LoVo (cell line): ENCODE data around the gene LRRC15.

ENCODE experiments used
- DNase-seq: peaks from one replicate; pipeline ENCODE4 v3.0.0-alpha.2; 2016; ENCODE audit warnings: low spot score

Gene LRRC15

DNA sequence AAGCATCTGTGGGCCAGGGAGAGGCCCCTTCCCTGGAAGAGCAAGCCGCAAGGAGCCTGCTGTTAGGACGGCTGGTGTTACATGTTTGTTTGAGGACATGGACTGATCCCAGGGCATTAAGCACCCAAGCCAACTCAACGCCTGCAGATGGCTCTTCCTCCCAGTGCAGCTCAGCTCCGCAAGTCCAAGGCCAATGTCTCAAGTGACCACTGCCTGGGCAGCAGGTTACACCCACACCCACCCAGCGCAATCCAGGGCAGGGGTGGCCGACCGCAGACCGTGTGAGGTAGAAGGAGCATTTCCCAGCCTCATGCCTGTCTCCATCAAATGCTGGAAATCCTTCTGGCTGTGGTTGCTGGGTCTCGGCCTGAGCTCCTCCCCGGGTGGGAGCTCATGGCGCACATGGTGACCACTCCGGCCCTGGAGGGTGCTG, 15.0 kb upstream of the LRRC15 start:
- DNase-seq, result no peak

DNA sequence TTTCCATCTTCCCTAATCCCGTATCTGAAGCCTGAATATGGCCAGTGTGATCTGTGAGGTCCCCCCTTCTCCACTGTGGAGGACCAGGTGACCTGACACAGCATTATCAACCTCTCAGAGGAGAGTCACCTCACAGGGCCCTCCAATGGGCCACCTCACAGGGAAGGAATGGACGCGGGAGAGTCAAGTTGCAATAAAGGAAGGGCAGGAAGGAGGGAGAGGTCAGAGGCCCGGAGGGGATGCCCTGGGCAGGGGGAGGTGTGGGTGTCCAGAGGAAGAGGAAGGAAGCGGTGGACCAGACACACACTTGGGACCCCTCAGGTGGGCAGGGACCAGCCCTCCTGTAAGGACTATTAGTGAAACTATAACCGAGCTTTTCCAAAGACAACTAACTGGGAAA, 14.6 kb upstream of the LRRC15 start:
- DNase-seq, result no peak

DNA sequence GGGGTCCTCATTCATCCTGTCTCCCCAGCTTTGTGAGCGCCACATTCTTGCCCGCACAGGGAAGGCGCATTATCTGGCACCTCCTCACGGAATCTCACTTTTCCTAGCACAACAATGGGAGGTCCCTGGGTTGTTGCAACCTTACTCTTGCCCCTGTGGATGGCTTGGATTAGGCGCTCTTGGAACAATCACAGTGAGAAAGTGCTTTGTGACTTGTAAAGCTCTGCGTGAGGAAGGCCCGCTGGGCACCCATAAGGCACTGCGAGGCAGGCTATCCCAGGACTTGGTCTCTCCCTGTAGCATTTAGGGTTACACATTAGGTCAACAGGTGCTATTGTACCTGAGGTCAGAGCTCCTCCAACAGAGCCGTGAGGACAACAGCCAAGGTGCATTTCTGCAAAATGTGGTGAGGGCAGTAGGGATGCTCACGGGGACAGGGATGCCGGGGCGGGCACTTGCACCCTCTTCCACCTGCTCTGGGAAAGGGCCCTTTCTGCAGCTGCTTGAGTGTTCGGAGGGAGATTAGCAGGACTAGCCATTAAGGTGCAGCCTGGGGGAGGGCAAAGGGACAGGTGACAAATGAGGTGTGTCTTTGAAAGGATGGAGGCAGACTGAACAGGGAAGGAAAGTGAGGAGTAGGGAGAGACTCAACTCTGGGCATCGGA, 13.9 kb upstream of the LRRC15 start:
- DNase-seq, result no peak

DNA sequence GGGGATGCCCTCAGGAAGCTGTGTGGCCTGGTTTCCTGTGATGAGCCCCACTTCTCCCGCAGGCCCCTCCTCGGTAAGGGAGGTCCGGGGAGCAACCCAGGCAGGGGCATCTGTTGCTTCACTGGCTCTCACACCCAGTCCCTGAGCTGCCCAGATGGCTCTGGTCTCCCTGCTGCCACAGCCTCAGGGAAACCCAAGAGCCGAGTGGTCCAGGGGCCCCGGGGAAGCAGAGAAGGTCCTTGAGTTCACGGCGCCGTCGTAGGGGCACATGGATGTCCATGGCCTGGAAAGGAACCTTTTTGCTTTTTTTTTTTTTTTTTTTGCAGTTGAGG, 13.3 kb upstream of the LRRC15 start:
- no peak for DNase-seq

DNA sequence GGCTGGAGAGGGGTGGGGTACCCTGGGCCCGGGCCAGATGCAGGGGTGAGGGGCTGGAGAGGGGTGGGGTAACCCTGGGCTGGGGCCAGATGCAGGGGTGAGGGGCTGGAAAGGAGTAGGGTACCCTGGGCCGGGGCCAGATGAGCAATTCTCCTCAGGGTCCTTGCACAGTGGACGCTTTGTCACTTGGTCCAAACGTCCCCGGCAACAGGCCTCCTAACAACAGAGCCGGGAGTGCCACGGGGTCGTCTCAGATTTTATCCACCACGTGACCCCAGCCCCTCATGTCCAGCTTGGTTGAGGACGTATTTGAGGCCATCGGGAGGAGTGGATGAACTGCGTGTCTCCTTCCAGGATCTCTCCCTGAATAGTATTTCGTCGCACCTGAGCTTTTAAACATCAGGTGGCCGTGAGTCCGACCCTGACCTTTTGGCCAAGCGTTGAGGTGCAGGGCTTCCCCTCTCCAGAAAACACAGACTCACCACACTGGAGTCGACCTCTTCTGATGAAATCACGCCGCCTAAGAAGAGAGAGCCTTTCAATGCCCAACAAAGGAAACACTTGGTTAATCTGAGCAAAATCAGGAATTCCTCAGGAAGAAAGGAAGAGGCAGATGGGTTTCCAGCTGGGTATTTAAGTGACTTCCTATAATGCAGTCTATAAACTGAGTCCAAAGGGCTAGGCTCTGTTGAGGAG, 12.8 kb upstream of the LRRC15 start:
- no peak for DNase-seq

DNA sequence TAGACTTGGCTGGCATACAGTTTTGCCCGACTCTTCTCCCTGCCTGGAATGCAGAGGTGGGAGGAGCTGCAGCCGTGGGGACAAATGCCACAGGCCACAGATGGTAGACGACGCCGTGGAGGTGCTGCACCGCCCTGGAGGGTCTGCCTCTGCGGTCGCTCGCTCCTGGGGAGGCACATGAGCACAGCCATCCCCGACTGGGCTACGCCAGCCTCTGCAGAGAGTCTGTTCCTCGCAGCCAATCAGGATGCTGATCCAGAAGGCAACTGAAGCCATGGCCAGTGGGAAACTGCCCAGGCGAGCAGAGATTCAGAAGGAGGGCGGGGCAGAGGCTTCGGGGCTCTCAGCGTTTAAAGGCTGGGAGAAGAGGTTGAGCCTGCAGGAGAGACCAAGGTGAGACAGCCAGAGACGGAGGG, 11.9 kb upstream of the LRRC15 start:
- DNase-seq, result no peak

DNA sequence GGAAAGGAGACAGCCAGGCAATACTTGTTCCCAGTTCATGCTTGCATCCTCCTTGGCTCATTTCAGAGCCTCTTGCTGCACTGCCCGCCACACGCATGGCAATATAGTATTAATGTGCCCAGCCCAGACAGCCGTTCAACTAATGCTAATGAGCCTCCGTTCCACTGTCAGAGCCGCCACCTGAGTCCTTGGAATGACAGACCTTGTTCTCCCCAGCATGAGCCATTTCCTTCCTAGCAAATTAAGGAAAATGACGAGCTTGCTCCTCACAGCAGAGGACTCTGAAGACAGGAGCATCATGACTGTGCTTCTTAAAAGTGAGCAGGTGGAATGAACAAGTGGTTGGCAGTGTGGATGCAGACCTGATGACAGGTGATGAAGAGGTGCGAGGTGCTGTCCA, 10.8 kb upstream of the LRRC15 start:
- no peak for DNase-seq

DNA sequence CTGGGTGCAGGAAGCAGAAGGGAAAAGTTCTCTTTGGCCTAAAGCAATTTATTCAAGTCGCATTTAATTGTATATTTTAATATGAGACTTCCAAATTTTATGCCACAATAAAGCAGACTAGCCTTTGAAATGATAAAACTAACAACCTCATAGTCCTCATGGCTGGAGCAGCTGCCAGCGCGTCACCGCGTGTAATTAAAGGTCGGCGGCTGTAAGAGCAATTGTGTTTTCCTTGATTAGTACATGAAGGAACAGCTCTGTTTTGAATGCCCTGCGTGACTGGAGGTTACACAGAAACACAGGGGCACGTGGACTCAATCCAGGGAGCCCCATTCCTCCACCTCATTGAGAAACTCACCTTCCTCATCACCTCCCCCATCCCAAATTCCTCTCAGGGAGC, 10.1 kb upstream of the LRRC15 start:
- DNase-seq, result no peak

DNA sequence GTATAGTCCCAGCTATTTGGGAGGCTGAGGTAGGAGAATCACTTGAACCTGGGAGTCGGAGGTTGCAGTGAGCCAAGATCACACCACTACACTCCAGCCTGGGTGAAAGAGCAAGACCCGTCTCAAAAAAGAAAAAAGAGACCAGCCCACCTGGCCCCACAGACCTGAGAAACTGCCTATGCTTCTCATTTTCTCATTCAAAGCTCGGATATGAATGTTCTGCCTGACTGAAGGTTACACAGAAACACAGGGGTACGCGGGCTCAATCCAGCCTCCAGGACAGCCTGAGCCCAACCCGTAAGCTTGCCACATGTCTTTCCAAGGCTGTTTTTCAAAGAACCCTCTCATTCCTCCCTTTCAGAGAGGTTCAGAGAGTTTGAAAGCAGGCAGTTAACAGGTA, 9.7 kb upstream of the LRRC15 start:
- DNase-seq, result no peak

DNA sequence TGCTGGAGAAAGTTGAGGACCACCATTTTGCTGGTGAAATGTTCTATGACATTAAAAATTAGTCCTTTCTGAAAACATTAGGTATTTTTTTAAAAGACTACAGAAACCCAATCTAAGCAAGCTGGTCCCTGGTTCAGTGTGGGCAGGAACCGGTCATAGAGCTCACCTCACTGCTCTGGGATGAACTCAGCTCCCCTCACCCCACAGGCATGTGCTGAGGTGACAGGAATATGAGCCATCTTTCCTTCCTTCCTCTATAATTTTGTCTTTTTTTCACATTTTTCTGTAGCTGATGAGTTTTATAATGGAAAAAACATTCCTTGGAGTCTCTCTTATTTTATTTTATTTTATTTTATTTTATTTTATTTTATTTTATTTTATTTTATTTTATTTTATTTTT, 8.2 kb upstream of the LRRC15 start:
- no peak for DNase-seq

DNA sequence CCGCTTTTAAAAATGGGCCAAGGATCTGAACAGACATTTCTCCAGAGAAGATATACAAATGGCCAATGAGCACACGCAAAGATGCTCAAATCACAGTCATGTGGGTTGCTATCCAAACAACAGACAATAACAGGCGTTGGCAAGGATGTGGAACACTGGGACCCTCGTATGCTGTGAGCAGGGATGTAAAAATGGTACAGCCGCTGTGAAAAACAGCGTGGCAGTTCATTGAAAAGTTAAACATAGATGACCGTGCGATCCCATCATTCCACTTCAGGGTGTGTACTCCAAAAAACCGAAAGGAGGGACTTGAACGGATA, 6.7 kb upstream of the LRRC15 start:
- DNase-seq, result no peak

DNA sequence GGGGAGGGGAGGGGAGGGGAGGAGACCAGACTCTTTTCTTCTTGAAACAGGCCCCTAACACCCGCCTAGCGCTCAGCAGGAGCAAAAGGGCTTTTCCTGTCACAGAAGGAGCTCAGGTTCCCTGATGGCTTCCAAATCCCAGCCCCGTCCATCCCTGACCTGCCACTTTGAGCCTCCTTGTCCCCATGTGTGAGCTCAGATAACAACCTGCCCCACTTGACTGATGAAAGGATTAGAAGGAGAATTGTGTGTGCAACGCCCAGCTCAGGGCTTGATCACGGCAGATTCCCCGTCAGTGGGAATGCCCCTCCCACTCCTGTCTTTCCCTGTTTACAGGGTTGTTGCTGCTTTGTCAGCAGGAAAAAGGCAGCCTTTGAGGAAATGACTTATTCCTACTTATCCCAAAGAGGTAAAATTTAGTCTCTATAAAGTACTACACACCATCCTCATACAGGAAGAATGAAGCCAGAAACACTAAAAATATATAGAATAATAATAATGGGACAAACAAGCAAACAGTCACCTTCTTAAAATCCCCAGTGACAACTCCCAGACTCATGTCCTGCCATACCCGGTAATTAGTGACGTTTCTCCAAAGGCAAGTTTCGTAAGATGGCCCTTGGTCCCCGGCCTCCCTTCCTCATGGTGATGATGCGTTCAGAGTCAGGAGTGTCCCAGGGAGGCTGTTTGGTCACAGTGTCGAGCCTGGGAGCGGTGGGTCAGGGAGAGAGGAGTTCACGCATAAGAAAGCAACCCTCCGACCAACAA, 6.1 kb upstream of the LRRC15 start:
- DNase-seq, result no peak

DNA sequence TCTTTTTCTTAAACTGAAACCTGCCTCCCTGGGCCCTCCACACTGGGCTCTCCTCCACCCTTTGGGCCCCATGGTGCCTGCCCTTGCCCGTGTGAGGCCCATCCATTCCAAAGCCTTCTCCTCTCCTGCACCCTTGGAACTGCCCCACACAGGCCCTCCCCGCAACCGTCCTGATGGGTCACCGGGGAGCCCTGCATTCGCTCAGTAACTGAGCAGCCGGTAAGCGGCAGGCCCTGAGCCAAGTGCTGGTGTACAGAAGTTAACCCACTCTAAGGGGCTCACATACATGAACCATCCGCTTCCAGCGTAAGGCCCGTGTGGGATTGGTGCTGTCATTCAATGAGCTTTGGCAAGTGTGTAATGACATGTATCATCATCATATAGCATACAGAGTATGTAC, 5.4 kb upstream of the LRRC15 start:
- no peak for DNase-seq

DNA sequence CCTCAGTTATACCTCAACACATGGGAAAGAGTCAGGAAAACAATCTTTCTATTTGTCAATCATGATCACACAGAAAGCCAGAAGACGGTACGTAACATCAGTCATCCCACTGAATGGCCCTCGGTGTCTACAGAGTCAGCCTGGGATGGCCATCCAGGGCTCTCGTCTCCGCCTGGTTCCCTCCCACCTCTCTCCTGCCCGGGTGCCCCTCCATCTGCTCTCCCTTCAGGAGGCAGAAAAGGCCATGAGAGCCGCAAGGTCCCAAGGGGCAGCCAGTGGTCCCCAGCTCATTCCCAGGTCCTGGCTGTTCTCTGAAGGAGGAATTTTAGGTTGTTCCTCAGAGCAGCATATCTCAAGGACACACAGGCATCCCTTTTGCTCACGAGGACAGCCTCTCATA, 4.4 kb upstream of the LRRC15 start:
- DNase-seq, result no peak

DNA sequence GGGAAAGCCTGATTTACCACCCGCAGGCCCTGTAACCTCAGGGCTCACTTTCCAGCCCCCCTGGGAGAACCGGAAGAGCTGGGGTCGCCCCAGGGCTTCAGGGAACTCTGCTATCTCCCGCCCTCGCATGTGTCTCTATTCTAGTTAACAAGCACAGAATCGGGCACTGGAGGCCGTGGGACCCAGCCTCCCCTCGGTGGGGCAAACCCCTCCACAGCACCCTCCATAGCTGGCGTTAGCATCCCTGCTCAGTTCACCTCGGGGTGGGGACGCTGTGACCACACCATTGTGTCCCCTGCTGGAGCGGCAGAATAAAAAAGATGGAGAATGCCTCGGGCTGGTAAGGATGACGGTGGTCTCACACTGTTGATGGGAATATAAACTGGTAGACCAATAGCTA, 3.5 kb upstream of the LRRC15 start:
- DNase-seq, result no peak

DNA sequence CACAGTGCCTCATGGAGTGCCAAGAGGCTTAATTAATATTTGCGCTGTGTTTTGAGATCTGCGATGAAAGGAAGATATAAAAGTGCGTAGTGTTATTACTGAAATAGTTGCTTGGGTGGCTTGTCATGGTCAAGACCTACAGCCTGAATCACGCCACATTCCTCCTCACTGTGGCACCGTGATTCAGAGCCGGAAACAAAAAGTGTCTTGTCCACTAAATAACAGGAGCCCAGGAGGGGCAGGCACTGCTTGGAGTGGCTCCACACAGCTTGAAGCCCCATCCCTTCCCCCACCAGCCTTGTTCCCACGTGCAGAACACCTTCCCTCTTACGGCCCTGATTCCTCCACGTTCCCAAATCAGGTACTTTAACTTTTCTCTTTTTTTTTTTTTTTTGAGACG, 1.2 kb upstream of the LRRC15 start:
- no peak for DNase-seq

DNA sequence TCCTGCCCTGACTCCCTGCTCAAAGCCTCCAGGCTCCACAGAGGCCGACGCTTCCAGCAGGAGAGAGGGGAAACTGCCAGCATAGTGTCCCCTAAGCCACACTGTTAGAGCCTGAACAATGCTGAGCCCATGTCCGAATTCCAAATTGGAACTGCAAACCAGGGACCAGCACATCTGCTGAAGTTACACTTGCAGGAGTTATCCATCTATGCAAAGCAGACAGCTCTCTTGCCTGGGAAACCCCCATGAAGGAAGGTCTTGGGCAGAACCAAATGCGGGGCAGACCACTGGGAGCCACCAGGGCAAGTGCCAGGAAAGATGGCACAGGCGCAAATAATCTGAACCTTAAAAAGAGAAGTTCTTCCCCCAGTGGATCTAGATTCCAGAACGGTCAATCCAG, 625 bp downstream of the LRRC15 start:
- no peak for DNase-seq

DNA sequence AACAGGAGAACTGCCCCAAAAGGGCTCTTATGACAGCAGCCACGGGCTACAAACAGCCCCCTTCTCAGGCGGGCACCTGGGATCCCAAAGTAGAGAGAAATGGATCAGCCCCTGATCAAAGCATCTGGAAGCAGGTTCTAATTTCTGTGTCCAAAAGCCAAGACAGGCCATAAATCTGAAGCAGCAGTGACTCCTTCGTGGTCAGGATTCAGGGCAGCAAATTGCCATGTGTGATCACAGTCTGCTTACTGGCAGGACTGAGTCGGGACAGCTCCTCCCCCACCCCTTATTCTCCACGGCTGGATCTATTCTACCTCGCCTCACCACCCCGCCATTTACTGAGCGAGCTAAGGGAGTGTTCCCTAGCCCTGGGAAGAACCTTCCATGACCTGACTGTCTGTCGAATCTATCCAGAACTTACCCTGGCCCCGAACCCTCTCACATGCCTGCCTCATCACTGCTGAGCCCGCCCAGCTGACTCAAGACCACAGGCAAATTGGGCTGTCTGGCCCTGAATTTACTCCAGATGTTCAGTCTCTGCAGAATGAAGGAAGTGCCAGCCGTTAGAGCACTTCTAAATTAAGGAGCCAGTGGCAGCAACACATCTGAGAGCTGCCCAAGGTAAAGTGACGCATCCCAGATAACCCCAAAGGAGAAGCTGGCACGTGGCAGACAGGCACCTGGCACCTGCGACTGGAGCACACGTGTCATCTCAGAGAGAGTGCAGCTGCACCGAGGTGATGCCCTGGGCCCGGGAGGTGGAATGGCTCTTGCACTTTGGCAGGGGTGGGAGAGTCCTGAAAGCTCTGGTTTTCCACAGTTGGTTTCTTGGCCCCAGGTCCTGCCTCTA, 1.3 kb downstream of the LRRC15 start:
- DNase-seq, result no peak

DNA sequence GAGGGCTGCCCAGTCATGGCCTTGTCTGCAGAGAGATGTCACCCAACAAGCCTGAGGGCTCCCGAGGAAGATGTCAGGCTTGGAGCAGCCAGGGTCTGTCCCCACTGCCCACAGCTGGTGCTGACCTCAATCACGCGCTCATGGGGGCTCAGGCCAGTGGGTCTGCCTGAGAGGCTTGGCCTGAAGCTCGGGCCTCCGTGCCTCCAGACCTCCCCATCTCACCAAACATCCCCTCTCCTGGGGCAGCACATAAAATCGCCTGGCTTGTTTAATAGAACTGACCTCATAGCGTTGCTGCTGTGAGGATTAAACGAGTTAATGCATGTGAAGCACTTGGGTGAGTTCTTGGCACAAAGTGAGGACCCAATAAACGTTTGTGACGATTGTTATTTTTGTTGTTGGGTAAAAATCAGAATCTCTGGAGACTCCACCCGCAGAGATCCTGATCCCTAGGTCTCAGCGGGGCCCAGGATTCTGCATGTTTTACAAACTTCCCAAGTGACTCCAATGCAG, 3.5 kb downstream of the LRRC15 start:
- DNase-seq, result no peak

DNA sequence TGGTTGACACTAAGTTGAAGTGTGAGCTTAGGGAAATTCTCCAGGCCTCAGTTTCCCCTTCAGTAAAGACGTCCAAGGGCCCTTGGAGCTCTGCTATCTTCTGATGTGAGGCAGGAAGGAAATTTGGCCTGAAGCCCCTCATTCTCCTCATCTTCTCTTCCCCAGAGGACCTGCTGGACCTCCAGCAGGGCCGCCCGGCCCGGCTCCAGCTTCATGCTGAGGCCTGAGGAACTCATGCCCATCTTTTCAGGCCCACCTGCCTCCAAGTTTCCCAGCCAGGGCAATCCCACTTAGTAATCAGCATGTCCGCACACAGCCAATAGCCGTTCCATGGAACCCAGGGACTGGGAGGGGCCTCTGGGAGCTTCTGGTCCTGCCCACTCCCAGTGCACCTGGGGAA, 4.0 kb downstream of the LRRC15 start:
- no peak for DNase-seq

DNA sequence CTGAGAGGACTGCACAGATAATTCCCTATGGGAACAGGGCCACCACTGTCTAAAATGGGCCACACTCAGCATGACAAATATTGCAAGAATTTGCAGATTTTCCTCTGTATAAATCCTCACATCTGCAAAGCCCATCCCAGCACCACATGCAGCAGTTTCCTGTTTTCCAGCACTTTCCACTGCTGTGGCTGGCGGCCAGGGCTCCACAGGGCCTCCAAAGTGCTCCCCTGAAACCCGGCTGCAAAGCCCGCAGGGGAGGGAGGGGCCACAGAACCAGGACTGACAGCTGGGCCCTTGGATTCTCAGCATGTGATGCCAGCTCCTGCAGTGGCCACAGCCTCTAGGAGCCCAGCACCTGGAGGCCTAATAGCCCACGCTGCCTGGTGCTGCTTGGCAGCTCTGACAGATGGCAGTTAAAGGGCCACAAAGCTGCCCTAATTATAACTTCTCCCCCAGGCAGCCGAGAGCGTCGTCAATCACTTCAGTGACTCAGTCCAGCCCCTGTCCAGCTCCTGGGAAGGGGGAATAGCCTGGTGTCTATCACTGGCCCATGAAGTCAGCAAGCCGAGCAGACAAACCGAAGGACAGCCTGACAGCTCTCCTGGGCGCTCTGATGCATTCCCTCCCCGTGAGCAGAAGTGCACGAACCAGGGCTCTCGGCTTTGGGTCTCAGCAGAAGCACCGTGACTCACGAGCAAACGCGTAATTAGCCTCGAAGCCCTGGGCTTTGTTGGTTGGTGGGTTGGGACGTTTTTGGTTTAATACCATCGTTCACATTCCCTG, 4.7 kb downstream of the LRRC15 start:
- DNase-seq, result no peak

DNA sequence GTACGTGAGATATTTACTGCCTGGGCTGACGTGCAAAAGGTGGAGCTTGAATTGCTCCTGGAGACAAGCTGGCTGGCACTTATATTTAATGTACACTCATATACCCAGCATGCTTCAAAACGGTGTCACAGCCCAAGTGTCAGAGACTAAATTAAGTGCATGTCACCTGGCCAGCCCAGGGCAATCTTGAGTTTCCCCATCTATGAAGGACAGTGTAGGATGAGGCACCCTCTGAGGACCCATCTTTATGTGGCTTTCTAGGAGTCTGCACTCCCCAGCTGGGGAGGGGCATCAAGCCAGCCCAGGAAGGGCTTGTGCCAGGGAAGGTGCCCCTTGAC, 5.3 kb downstream of the LRRC15 start:
- no peak for DNase-seq
